HepG2 (cell line): ENCODE data around the gene CCL17. TPM values are rescaled to one million over a fixed set of nuclear protein-coding genes. Genes with fewer than 3 reads are reported as not detected.
A peak's percentile ranks its signal among the peaks of the same experiment; 100 is the strongest.

Experiments used
- ARID2 ChIP-seq: sonication (generic); formaldehyde crosslinking; IDR thresholded peaks from 2 replicates; pipeline ENCODE4 v1.8.1; 2022; ENCODE audit warnings: mild to moderate bottlenecking, missing genetic modification reagents, borderline replicate concordance
- ETV6 ChIP-seq: sonication (generic); formaldehyde crosslinking; conservative IDR thresholded peaks from 2 replicates; pipeline ENCODE4 v1.4.0; 2020; ENCODE audit warnings: missing genetic modification reagents
- GATA4 ChIP-seq: sonication (generic); IDR thresholded peaks from 2 replicates; pipeline ENCODE4 v1.6.1; 2016; ENCODE audit warnings: antibody characterized with exemption, low read depth, borderline replicate concordance
- GATAD1 ChIP-seq: IDR thresholded peaks from 2 replicates; pipeline ENCODE4 v1.6.1; 2016; ENCODE audit warnings: missing genetic modification reagents, missing compliant biosample characterization
- HDAC6 ChIP-seq: fragments of 200-600 bp; sonication (generic); IDR thresholded peaks from 2 replicates; pipeline ENCODE4 v1.7.0; 2017; ENCODE audit warnings: mild to moderate bottlenecking, antibody characterized with exemption, low read length, low read depth
- IKZF5 ChIP-seq: IDR thresholded peaks from 2 replicates; pipeline ENCODE4 v1.6.1; 2018; ENCODE audit warnings: missing genetic modification reagents, mild to moderate bottlenecking, missing compliant biosample characterization
- KLF9 ChIP-seq: IDR thresholded peaks from 2 replicates; pipeline ENCODE4 v1.6.1; 2016; ENCODE audit warnings: low read depth
- RBAK ChIP-seq: sonication (generic); formaldehyde crosslinking; IDR thresholded peaks from 2 replicates; pipeline ENCODE4 v1.5.1; 2020; ENCODE audit warnings: mild to moderate bottlenecking, missing genetic modification reagents
- RFX1 ChIP-seq: fragments of 450-650 bp; IDR thresholded peaks from 2 replicates; pipeline ENCODE4 v1.6.1; 2017
- RNF2 ChIP-seq: fragments of 450-650 bp; conservative IDR thresholded peaks from 2 replicates; pipeline ENCODE4 v1.6.1; 2016; ENCODE audit warnings: low read depth
- SP4 ChIP-seq: sonication (generic); formaldehyde crosslinking; IDR thresholded peaks from 2 replicates; pipeline ENCODE4 v1.8.1; 2023; ENCODE audit warnings: mild to moderate bottlenecking, missing genetic modification reagents
- TFE3 ChIP-seq: IDR thresholded peaks from 2 replicates; pipeline ENCODE4 v1.6.1; 2016
- ZC3H4 ChIP-seq: sonication (generic); formaldehyde crosslinking; IDR thresholded peaks from 2 replicates; pipeline ENCODE4 v1.4.0; 2020; ENCODE audit warnings: missing genetic modification reagents, borderline replicate concordance
- ZNF124 ChIP-seq: sonication (generic); formaldehyde crosslinking; IDR thresholded peaks from 2 replicates; pipeline ENCODE4 v1.4.0; 2020; ENCODE audit warnings: missing genetic modification reagents
- ZNF138 ChIP-seq: sonication (generic); formaldehyde crosslinking; IDR thresholded peaks from 2 replicates; pipeline ENCODE4 v1.5.0; 2020; ENCODE audit warnings: mild to moderate bottlenecking, low read depth, missing genetic modification reagents
- ZNF18 ChIP-seq: sonication (generic); formaldehyde crosslinking; IDR thresholded peaks from 2 replicates; pipeline ENCODE4 v1.8.0; 2022; ENCODE audit warnings: mild to moderate bottlenecking, missing genetic modification reagents; ENCODE audit not compliant: insufficient replicate concordance
- ZNF232 ChIP-seq: sonication (generic); formaldehyde crosslinking; IDR thresholded peaks from 2 replicates; pipeline ENCODE4 v1.4.0; 2020; ENCODE audit warnings: missing genetic modification reagents, borderline replicate concordance
- ZNF235 ChIP-seq: sonication (generic); formaldehyde crosslinking; IDR thresholded peaks from 2 replicates; pipeline ENCODE4 v1.8.1; 2023; ENCODE audit warnings: mild to moderate bottlenecking, missing genetic modification reagents, borderline replicate concordance
- ZNF512 ChIP-seq: sonication (generic); formaldehyde crosslinking; IDR thresholded peaks from 2 replicates; pipeline ENCODE4 v1.4.0; 2020; ENCODE audit warnings: mild to moderate bottlenecking, missing genetic modification reagents
- ZNF546 ChIP-seq: sonication (generic); formaldehyde crosslinking; conservative IDR thresholded peaks from 2 replicates; pipeline ENCODE4 v1.8.1; 2023; ENCODE audit warnings: mild to moderate bottlenecking, missing genetic modification reagents
- ZNF652 ChIP-seq: IDR thresholded peaks from 2 replicates; pipeline ENCODE4 v1.6.1; 2016; ENCODE audit warnings: low read depth, borderline replicate concordance
- ZNF674 ChIP-seq: sonication (generic); formaldehyde crosslinking; IDR thresholded peaks from 2 replicates; pipeline ENCODE4 v1.5.0; 2020; ENCODE audit warnings: low read depth, mild to moderate bottlenecking, missing genetic modification reagents
- ZNF784 ChIP-seq: sonication (generic); formaldehyde crosslinking; IDR thresholded peaks from 2 replicates; pipeline ENCODE4 v1.5.1; 2020; ENCODE audit warnings: missing genetic modification reagents, mild to moderate bottlenecking, borderline replicate concordance
- polyA plus RNA-seq, 8 experiments: library from polyadenylated mRNA; depleted of rRNA in 3 of 8; stranded (reverse) in 7 of 8; unstranded in 1 of 8; fragments of >200 nt; fragmentation: Illumina TruSeq in 4 of 8; extraction: Trizol in 4 of 8; gene quantifications; 2 replicates each; pipeline versions ENCODE4 v1.2.1 to v1.2.3, GENCODE V29; 2011 to 2016; ENCODE audit warnings: low read depth in 4 of 8, missing spikeins in 1 of 8, mixed read lengths in 1 of 8; ENCODE audit not compliant: insufficient read depth in 1 of 8
- total RNA-seq, 5 experiments: library from RNA; depleted of rRNA; stranded (reverse); fragments of >200 nt; fragmentation: Illumina TruSeq; extraction: Trizol; gene quantifications; 2 replicates each; pipeline ENCODE4 v1.2.3, GENCODE V29; 2016; ENCODE audit warnings: low read depth in 1 of 5

The CCL17 gene
- total and polyA plus RNA-seq, 2 of the 13 experiments (the other 11 are each of a cell fraction or from before 2014, with no cell fraction given): not detected

- TF ChIP-seq ZNF674 (CRISPR knock-in tag) (no peak), RBAK (CRISPR knock-in tag) (peak; percentile 25; the same call in 1 of the 2 replicates), TFE3 (CRISPR knock-in tag) (peak; percentile 74), SP4 (peak; percentile 33; the same call in 1 of the 2 replicates), RNF2 (peak; percentile 73), ZNF235 (CRISPR knock-in tag) (peak; percentile 98), ZNF546 (peak; percentile 96), ZNF652 (CRISPR knock-in tag) (no peak), ZNF18 (CRISPR knock-in tag) (peak; percentile 94), IKZF5 (CRISPR knock-in tag) (peak; percentile 96), ARID2 (CRISPR knock-in tag) (no peak; the same call in 1 of the 2 replicates), GATA4 (no peak; the same call in 1 of the 2 replicates), ZNF232 (CRISPR knock-in tag) (no peak; the same call in 1 of the 2 replicates), GATAD1 (CRISPR knock-in tag) (peak; percentile 97), ZC3H4 (no peak), ZNF124 (CRISPR knock-in tag) (peak; percentile 66; the same call in 1 of the 2 replicates), ZNF512 (CRISPR knock-in tag) (no peak), RFX1 (peak; percentile 74; the same call in 1 of the 2 replicates), ZNF784 (CRISPR knock-in tag) (peak; percentile 97), ETV6 (CRISPR knock-in tag) (no peak; the same call in 1 of the 2 replicates), HDAC6 (no peak), KLF9 (CRISPR knock-in tag) (0 out of 2 replicates have a peak, but pooled peaks have one; percentile 52), ZNF138 (CRISPR knock-in tag) (no peak)
Observed at GRCh38 chr16:57447186-57447962, 42.8 kb downstream of the CCL17 start, which contains the start of the genes CIAPIN1 and COQ9 (continued).
